SHP77 (cell line): ENCODE measurements around the gene SIGLEC8.

Source experiments
- DNase-seq, 2 experiments: peaks; one replicate each; lab custom pipeline; 2025; lab: John Stamatoyannopoulos, UW

The SIGLEC8 gene

DNA sequence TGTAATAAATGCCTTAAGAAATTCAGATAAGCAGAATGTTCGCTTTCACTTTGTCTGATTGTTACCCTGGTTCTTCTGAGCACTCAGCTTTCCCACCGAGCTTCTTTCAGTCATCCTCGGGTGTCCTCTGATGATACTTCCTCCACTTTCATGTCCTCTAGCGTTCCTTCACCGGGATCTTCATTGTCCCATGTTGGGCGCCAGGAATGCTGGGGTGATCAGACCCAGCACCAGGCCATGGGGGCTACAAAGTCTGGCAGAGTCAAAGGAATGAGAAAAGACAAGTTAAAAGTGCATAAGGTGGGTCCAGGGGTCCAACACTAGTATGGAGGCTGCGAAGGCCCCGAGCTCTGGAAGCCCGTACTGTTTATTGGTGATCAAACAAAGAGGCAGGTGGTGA, 56.1 kb downstream of the SIGLEC8 start:
- no peak for DNase-seq
